LHCN-M2 (cell line): ENCODE data around the gene HYCC1. TPM values are rescaled to one million over a fixed set of nuclear protein-coding genes. Genes with fewer than 3 reads are reported as not detected.
A peak's percentile ranks its signal among the peaks of the same experiment; 100 is the strongest.
"Not testable (repeated sequence)": the region's sequence is repeated elsewhere in the genome, so short reads cannot be mapped to it uniquely, and the experiment has no call there.

Experiments used
- DNase-seq: peaks from one replicate; pipeline ENCODE4 v3.0.0-alpha.2; 2012; ENCODE audit warnings: low read depth
- polyA plus RNA-seq: library from polyadenylated mRNA; unstranded; fragments of >200 nt; gene quantifications from one replicate; pipeline ENCODE4 v1.2.1, GENCODE V29; 2012; ENCODE audit warnings: missing spikeins
- total RNA-seq: library from RNA; depleted of rRNA; stranded (reverse); fragments of >200 nt; gene quantifications from 2 replicates; pipeline ENCODE4 v1.2.3, GENCODE V29; 2014; rRNA removed

HYCC1 gene
- 209 and 221 TPM in 2 replicates for total RNA-seq
- polyA plus RNA-seq: 28.1 TPM

GRCh38 chr7:23013715-23014649, at the start of gene HYCC1:
Gene HYCC1, minus strand, starts transcription at chr7:23014130. Its CDS starts 23,019 bp downstream, at chr7:22991111.
- peak; percentile 100 for DNase-seq

- DNase-seq: peak; percentile 46
Measured at GRCh38 chr7:23062452-23062851, 48.5 kb upstream of the HYCC1 start.

- no peak for DNase-seq
Measured at GRCh38 chr7:23061327-23061726, 47.4 kb upstream of the HYCC1 start.

GRCh38 chr7:23058408-23059096, 44.6 kb upstream of the HYCC1 start:
- no peak for DNase-seq

DNA sequence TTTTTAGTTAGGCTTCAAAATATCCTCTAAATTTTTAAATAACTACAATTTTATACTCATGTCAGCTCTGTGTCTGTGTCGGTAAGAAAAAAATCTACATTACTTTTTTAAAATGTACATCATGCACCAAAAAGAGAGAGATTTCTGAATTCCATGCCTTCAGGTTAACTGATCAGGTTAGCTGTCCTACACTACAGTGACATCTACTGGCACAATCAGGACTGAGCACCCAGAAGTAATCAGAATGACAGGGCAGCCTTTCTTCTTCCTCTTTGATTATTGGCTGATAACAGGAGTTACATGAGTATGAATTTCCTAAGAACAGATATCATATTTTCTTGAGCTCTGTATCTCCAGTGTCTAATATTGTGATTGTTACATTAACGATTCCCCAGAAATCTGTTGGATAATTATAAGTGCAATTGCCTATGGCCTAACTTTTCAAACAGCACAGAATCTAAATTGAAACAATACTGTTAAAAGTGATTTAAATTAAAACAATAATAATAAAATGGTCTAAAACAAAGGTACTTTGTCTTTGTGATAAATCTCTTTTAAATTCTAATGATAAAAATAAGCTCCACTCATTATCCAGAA, 41.8 kb upstream of the HYCC1 start:
- peak; percentile 78 for DNase-seq

GRCh38 chr7:23051124-23051485, 37.2 kb upstream of the HYCC1 start:
- DNase-seq: peak; percentile 73

DNA sequence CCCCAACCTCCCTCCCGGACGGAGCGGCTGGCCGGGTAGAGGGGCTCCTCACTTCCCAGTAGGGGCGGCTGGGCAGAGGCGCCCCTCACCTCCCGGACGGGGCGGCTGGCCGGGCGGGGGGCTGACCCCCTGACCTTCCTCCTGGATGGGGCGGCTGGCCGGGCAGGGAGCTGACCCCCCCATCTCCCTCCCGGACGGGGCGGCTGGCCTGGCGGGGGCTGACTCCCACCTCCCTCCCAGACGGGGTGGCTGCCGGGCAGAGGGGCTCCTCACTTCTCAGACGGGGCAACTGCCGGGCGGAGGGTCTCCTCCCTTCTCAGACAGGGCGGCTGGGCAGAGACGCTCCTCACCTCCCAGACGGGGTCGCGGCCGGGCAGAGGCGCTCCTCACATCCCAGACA, 32.4 kb upstream of the HYCC1 start:
- not testable (repeated sequence) for DNase-seq

GRCh38 chr7:23045086-23045485, 31.2 kb upstream of the HYCC1 start:
- not testable (repeated sequence) for DNase-seq

DNA sequence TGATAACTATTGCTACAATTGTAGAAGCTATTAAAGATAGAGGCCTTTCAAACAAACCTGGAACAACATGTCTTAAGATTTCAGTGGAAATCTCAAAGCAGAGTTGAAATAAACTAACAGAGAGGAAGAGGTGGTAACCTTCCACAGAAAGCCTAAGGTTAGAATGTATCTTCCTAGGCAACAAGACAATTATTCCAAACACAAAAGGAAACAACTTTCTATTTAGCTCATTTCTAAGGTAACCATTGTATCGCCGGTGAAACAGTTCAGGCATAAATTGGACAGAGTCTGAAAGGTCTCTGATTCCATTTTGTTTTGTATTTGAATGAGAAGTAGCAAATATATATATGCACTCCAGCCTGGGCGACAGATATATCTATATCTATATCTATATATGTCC, 30.7 kb upstream of the HYCC1 start:
- DNase-seq: no peak

- DNase-seq: peak; percentile 80
Measured at GRCh38 chr7:23043441-23043840, 29.5 kb upstream of the HYCC1 start.

DNA sequence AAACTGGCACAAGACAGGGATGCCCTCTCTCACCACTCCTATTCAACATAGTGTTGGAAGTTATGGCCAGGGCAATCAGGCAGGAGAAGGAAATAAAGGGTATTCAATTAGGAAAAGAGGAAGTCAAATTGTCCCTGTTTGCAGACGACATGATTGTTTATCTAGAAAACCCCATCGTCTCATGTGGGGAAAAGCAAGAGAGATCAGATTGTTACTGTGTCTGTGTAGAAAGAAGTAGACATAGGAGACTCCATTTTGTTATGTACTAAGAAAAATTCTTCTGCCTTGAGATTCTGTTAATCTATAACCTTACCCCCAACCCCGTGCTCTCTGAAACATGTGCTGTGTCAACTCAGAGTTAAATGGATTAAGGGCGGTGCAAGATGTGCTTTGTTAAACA, 25.7 kb upstream of the HYCC1 start:
- DNase-seq: not testable (repeated sequence)

- not testable (repeated sequence) for DNase-seq
Measured at GRCh38 chr7:23035542-23036371, 21.8 kb upstream of the HYCC1 start.

GRCh38 chr7:23027261-23027660, 13.3 kb upstream of the HYCC1 start:
- DNase-seq: no peak

DNA sequence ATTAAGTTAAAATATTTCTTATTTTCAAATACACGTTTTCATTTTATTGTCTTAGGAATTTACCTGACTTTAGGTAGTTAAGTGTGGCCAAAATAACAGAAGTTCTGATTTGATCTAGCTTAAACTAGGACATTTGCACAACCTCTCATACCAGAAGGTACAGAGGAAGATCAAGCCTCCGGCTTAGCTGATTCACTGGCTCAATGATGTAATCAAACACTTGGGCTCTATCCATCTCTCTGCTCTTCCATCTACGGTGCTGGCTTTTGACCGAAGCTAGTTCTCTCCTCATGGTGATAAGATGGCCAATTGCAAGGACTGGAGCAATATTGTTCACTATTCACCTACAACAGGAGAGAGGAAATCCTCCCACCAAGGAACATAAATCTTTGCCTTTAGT, 12.2 kb upstream of the HYCC1 start:
- no peak for DNase-seq

DNA sequence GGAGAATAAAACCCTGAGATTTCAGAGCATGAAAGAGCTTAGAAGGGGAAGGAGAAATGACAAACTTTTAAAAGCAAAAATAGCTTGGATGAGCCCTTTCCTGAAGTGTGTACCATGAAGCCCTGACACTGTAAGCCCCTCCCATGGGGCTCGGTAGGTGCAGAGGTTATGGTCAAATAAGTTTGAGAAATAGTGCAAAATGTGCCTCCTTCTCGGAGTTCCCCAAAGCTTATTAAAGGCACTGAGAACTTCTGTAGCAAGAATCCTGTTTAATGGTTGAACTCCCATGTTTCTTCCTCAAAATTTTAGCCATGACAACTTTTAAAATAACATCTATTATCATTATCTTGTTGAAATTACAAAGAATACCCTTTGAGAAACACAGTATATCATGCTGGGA, 10.5 kb upstream of the HYCC1 start:
- DNase-seq: no peak

GRCh38 chr7:23022851-23023250, 8.9 kb upstream of the HYCC1 start:
- peak; percentile 56 for DNase-seq

DNA sequence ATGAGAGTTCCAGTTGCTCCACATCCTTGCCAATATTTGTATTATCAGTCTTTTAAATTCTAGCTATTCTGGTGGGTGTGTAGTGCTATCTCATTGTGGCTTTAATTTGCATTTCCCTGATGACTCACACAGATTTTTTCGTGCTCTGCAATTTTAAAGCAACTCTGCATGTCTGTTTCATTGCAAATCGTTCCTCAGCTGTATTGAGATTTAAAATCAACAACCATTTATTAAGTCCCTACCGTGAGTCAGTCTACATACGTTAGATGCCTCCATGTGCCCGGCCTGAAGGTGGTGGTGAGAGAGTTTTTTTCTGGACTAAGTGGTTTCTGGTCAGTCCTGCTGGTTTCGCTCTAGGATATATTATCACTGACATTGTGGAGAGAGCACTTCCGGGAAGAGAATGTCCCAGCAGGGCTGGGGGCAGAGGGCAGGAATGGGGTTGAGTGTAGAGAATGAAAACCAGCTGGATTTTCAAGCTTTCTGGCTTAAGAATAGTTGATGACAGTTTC, 8.4 kb upstream of the HYCC1 start:
- DNase-seq: peak; percentile 84

GRCh38 chr7:23021596-23021995, 7.7 kb upstream of the HYCC1 start:
- DNase-seq: no peak

DNA sequence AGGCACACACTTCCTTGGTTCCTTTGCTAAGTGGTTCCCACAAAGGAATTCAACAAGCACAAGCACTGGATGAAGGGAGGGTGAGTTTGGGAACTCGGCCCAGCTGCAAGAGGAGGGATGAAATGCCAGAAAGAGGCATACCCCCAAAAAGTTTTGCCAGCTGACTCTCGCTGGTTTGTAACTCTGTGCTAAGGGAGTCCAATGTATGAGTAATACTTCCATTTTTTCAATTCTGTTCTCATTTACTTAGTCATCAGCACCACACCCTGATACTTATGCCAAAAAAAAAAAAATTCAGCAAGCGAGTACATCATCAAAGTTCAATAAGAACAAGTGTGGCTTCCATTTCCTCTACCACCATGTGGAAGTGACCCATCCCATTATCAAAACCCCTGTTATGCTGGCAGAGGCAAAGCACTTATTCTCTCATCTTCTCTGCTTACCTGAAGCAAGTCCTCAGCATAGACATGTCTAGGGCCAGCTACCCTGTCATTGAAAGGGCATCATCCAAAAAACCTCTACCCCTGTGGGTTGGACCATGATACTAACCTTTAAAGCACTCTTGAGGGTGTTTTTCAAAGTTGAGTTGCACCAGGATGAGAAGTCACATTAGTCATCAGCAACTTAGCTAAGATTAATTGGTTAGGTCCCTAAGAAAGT, 6.9 kb upstream of the HYCC1 start:
- peak; percentile 97 for DNase-seq

- DNase-seq: peak; percentile 45
Measured at GRCh38 chr7:23018750-23019149, 4.8 kb upstream of the HYCC1 start.

DNA sequence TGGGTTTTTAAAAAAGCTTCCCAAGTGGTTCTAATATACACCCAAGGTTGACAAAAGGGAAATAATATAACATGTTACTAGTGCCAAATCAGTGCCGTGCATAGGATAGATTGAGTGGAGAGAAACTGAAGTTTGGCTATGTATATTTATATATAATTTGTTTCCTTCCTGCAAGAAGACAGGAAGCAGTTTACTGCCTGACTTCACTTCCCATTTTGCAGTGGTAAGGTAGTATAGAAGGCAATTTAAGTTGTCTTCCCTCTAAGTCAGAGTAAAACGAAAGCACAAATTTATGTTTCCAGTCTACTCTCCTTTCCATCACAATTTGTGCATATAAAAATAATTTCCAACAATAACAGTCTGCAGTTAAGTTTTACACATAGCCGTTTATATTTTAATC, 3.4 kb upstream of the HYCC1 start:
- no peak for DNase-seq
